HepG2 (cell line): ENCODE data around the gene CGA. TPM values are rescaled to one million over a fixed set of nuclear protein-coding genes. Genes with fewer than 3 reads are reported as not detected.

Experiments
- ATAC-seq: fragments of 200-7000 bp; cut with Tn5 transposase; 3 replicates; pipeline ENCODE4 v1.9.1; 2020; ENCODE audit warnings: mild to moderate bottlenecking, moderate library complexity
- BruUV-seq: library from RNA; stranded (reverse); fragments of 400-500 nt; replicated peaks from 2 replicates; lab custom pipeline; 2021; lab: Mats Ljungman, UMichigan
- CTCF ChIA-PET: fragments of 300-600 bp; formaldehyde crosslinking; extraction: SDS; loops from one replicate; lab custom pipeline; 2021; ENCODE audit warnings: low total read pairs, inconsistent platforms, low intra/inter-chr PET ratio; lab: Yijun Ruan, JAX
- POLR2A ChIA-PET: fragments of 350-600 bp; sonication (Branson Sonifier 250); formaldehyde crosslinking; loops from one replicate; lab custom pipeline; 2020; ENCODE audit warnings: antibody characterized with exemption, inconsistent platforms; lab: Yijun Ruan, JAX
- DNase-seq: peaks from one replicate; pipeline ENCODE4 v3.0.0-alpha.2; 2015; ENCODE audit warnings: low spot score
- FAIRE-seq: peaks from 3 replicates; lab custom pipeline; 2011; peaks lifted over from hg19 to GRCh38; lab: Jason Lieb, UNC
- H2AFZ ChIP-seq: one replicate; pipeline ENCODE4 v1.6.1; 2011; ENCODE audit warnings: low read length, inconsistent platforms
- H3K27ac ChIP-seq: fragments of 300-600 bp; 3 replicates; pipeline ENCODE4 v1.8.0; 2011; ENCODE audit warnings: mixed run types, mild to moderate bottlenecking, mixed read lengths, low read length, inconsistent platforms; ENCODE audit not compliant: insufficient read depth; ENCODE audit errors: extremely low read length
- H3K27me3 ChIP-seq, 2 experiments: fragments of 200-600 bp in 1 of 2; 2 replicates in 1 of 2; 3 replicates in 1 of 2; pipeline versions ENCODE4 v1.6.0 to v1.8.0; 2011; ENCODE audit warnings: low read length in 2 of 2, mild to moderate bottlenecking in 2 of 2, moderate library complexity in 2 of 2, inconsistent platforms in 1 of 2; ENCODE audit not compliant: insufficient read depth in 2 of 2, control insufficient read depth in 1 of 2
- H3K36me3 ChIP-seq, 2 experiments: fragments of 200-600 bp in 1 of 2; replicated peaks in 1 of 2; 2 replicates in 1 of 2; 3 replicates in 1 of 2; pipeline versions ENCODE4 v1.5.1 to v1.8.0; 2011; ENCODE audit warnings: low read length in 2 of 2, inconsistent platforms in 1 of 2; ENCODE audit not compliant: insufficient read depth in 2 of 2, control insufficient read depth in 1 of 2
- H3K4me1 ChIP-seq: 2 replicates; pipeline ENCODE4 v1.5.1; 2012; ENCODE audit warnings: low read length, inconsistent platforms; ENCODE audit not compliant: insufficient read depth
- H3K4me2 ChIP-seq: 2 replicates; pipeline ENCODE4 v1.6.0; 2011; ENCODE audit warnings: low read depth, low read length, inconsistent platforms
- H3K4me3 ChIP-seq, 3 experiments: fragments of 200-600 bp in 1 of 3; sonication (generic), shearing (Covaris generic) in 1 of 3; replicated peaks in 1 of 3; 2 replicates each; pipeline ENCODE4 v1.5.1; 2011 to 2016; ENCODE audit warnings: low read length in 3 of 3, inconsistent platforms in 2 of 3, low read depth in 2 of 3, mild to moderate bottlenecking in 2 of 3, control low read depth in 1 of 3, mixed read lengths in 1 of 3; ENCODE audit not compliant: insufficient read depth in 1 of 3
- H3K79me2 ChIP-seq: one replicate; pipeline ENCODE4 v1.6.1; 2011; ENCODE audit warnings: low read length, inconsistent platforms; ENCODE audit not compliant: insufficient read depth
- H3K9ac ChIP-seq: 2 replicates; pipeline ENCODE4 v1.6.0; 2011; ENCODE audit warnings: mild to moderate bottlenecking, low read depth, low read length, inconsistent platforms; ENCODE audit not compliant: insufficient read depth
- H3K9me3 ChIP-seq: 2 replicates; pipeline ENCODE4 v1.5.1; 2012; ENCODE audit warnings: mild to moderate bottlenecking, low read length
- H4K20me1 ChIP-seq: 2 replicates; pipeline ENCODE4 v1.6.0; 2011; ENCODE audit warnings: inconsistent platforms, mild to moderate bottlenecking, low read length, moderate library complexity; ENCODE audit not compliant: insufficient read depth
- CEBPB ChIP-seq: IDR thresholded peaks from 2 replicates; pipeline ENCODE4 v1.6.1; 2011; ENCODE audit warnings: low read depth, low read length, improper control_type of control experiment, borderline replicate concordance
- IKZF1 ChIP-seq: fragments of 450-650 bp; IDR thresholded peaks from 2 replicates; pipeline ENCODE4 v1.7.1; 2016
- IRX3 ChIP-seq: sonication (generic); formaldehyde crosslinking; IDR thresholded peaks from 2 replicates; pipeline ENCODE4 v1.8.1; 2023; ENCODE audit warnings: mild to moderate bottlenecking, low read depth, missing genetic modification reagents, borderline replicate concordance
- KAT2B ChIP-seq: fragments of 150-350 bp; IDR thresholded peaks from 2 replicates; pipeline ENCODE4 v1.6.1; 2014; ENCODE audit warnings: low read depth, low read length, borderline replicate concordance
- RAD21 ChIP-seq: fragments of 450-650 bp; formaldehyde crosslinking; IDR thresholded peaks from 2 replicates; pipeline ENCODE4 v1.5.0; 2020; ENCODE audit warnings: mild to moderate bottlenecking
- STAG1 ChIP-seq: sonication (generic); formaldehyde crosslinking; IDR thresholded peaks from 2 replicates; pipeline ENCODE4 v1.4.0; 2020; ENCODE audit warnings: missing genetic modification reagents
- TOPORS ChIP-seq: sonication (generic); formaldehyde crosslinking; IDR thresholded peaks from 2 replicates; pipeline ENCODE4 v1.8.0; 2023; ENCODE audit warnings: mild to moderate bottlenecking, missing genetic modification reagents
- ZMYM4 ChIP-seq: sonication (generic); formaldehyde crosslinking; IDR thresholded peaks from 2 replicates; pipeline ENCODE4 v1.8.1; 2023; ENCODE audit warnings: mild to moderate bottlenecking, missing genetic modification reagents
- ZNF607 ChIP-seq: sonication (generic); formaldehyde crosslinking; IDR thresholded peaks from 2 replicates; pipeline ENCODE4 v1.5.1; 2020; ENCODE audit warnings: missing genetic modification reagents, mild to moderate bottlenecking, borderline replicate concordance
- WGBS: methylation state at CpG from one replicate; pipeline ENCODE4 v1.1.6; 2017; ENCODE audit warnings: low lambda C conversion rate; 5-methylcytosine and 5-hydroxymethylcytosine counted together
- in situ Hi-C: cut with HindIII; loops from 2 replicates; pipeline ENCODE4 v1.10.0; 2017; ENCODE audit warnings: low pct_unique_long_range_greater_than_20kb; ENCODE audit not compliant: extremely low pct_ligation_motif_present
- intact Hi-C: fragments of 100-400 bp; cut with micrococcal nuclease; formaldehyde crosslinking; loops from one replicate; pipeline ENCODE4 v1.10.0; 2022; ENCODE audit not compliant: unreplicated experiment
- polyA plus RNA-seq, 8 experiments: library from polyadenylated mRNA; depleted of rRNA in 3 of 8; stranded (reverse) in 7 of 8; unstranded in 1 of 8; fragments of >200 nt; fragmentation: Illumina TruSeq in 4 of 8; extraction: Trizol in 4 of 8; gene quantifications; 2 replicates each; pipeline versions ENCODE4 v1.2.1 to v1.2.3, GENCODE V29; 2011 to 2016; ENCODE audit warnings: low read depth in 4 of 8, missing spikeins in 1 of 8, mixed read lengths in 1 of 8; ENCODE audit not compliant: insufficient read depth in 1 of 8
- total RNA-seq, 5 experiments: library from RNA; depleted of rRNA; stranded (reverse); fragments of >200 nt; fragmentation: Illumina TruSeq; extraction: Trizol; gene quantifications; 2 replicates each; pipeline ENCODE4 v1.2.3, GENCODE V29; 2016; ENCODE audit warnings: low read depth in 1 of 5
- TF ChIP-seq, protein P1 (sequence below): sonication (generic); formaldehyde crosslinking; IDR thresholded peaks from 2 replicates; pipeline ENCODE4 v1.5.0; 2020; ENCODE audit warnings: missing genetic modification reagents
- TF ChIP-seq, protein P2 (sequence below): sonication (generic); formaldehyde crosslinking; IDR thresholded peaks from 2 replicates; pipeline ENCODE4 v1.5.1; 2020; ENCODE audit warnings: mild to moderate bottlenecking, missing genetic modification reagents
- TF ChIP-seq, protein P3 (sequence below): sonication (generic); formaldehyde crosslinking; IDR thresholded peaks from 2 replicates; pipeline ENCODE4 v1.5.1; 2020; ENCODE audit warnings: missing genetic modification reagents, mild to moderate bottlenecking, borderline replicate concordance

The CGA gene
- total and polyA plus RNA-seq, 2 of the 13 experiments (the other 11 are each of a cell fraction or from before 2014, with no cell fraction given), result 0.09 TPM; not detected in 1

DNA sequence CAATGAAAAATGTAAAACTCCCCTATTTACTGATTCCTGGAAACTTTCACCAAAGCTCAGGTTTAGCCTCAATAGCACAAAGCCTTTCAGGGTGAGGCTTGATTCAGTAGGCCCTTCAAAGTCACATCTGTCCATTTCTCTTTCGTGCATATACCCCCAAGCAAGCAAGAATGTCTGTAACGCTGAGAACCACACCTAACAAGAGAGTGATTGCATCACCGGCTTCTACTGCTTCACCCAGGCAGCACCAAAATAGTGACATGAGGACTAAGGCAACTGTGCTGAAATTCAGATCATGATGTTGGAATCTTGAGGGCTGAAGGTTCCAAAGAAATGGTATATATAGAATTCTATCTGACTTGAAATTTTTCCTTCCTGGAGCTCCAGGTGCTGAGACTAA is 26.1 kb downstream of the CGA start:
- ChIA-PET CTCF (no interaction called here), POLR2A (no interaction called here)
- Histone ChIP-seq H4K20me1 (no peaks in the 10 kb centered on the region), H3K9ac (no peak overlapping the region), H3K27ac (no peak overlapping the region), H3K79me2 (no peaks in the 10 kb centered on the region), H3K4me2 (no peak overlapping the region), H3K4me3 (no peak overlapping the region), H2AFZ (no peak overlapping the region), H3K27me3 (no peaks in the 10 kb centered on the region; a peak in 1 of 5 replicates), H3K4me1 (peaks cover 17% of the 10 kb centered on the region), H3K36me3 (no peaks in the 10 kb centered on the region), H3K9me3 (no peaks in the 10 kb centered on the region)
- FAIRE-seq (no peak), ATAC-seq (no peak), DNase-seq (no peak)
- intact Hi-C loops, result loop anchor here (5.0 kb wide), 2 partner anchors 174 to 1169 kb away; no protein-coding TSS in a partner anchor
- TF ChIP-seq CEBPB, result peak; percentile 63
- TF ChIP-seq, protein P1, sequence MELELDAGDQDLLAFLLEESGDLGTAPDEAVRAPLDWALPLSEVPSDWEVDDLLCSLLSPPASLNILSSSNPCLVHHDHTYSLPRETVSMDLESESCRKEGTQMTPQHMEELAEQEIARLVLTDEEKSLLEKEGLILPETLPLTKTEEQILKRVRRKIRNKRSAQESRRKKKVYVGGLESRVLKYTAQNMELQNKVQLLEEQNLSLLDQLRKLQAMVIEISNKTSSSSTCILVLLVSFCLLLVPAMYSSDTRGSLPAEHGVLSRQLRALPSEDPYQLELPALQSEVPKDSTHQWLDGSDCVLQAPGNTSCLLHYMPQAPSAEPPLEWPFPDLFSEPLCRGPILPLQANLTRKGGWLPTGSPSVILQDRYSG (CRISPR knock-in tag), result no peak
- TF ChIP-seq IKZF1, result no peak
- TF ChIP-seq IRX3 (CRISPR knock-in tag), result no peak
- 34% methylated on average over 3 of the region's 3 CpGs for WGBS
- in situ Hi-C loops, result no loop called here
- no TSS peak for BruUV-seq

DNA sequence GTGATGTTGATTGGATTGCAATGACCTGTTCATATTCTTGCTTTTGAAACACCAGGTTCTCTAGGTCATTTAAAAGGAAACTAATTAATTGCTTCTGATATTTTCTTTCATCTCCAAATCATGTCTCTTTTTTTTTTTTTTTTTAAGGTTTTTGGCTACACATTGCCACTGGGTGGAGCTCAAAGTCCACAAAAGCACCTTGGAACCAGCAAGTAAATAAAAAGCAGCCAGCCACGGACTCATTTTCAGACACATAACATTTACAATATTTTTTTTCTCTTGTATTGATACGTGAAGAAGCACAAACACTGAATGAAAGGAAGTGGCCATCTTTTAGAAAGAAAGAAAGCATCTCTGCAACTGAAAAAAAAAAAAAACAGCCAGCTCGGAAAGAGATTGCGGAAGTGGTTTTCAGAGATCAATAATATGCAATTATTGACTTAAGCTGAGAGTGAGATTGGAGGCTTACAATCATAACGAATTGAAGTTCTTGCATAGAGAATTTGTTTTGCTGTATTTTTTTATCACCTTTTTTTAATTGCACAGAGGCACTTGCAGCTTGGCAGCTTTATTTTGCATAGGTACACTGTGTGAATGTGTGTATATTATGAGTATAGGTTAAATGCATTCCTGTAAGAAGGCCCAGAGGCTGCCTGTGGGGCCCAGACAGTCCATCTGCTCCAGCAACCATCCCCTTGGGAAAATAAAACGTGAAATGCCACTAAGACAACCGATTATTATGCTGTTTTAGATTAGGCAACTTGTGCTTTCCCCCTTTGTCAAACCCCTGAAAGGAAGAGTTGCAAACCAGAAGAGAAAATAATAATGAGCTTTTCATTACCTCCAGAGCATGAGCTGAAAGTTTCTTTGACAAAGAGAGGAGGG is 28.2 kb downstream of the CGA start:
- CTCF ChIA-PET, result no interaction called here
- FAIRE-seq (peak; percentile 21), ATAC-seq (peak; percentile 87), DNase-seq (peak; percentile 51)
- peak overlapping the region; percentile 11 to 41 (median 41); a peak in 4 of 6 replicates for H3K4me3 ChIP-seq
- POLR2A ChIA-PET, result no interaction called here
- no peaks in the 10 kb centered on the region for H3K79me2 ChIP-seq
- in situ Hi-C loops (no loop called here), intact Hi-C loops (loop anchor here (1.0 to 5.0 kb wide), 3 partner anchors 176 to 1171 kb away; no protein-coding TSS in a partner anchor)
- no peak overlapping the region for H3K27ac ChIP-seq
- no peak overlapping the region for H3K9ac ChIP-seq
- no peak overlapping the region for H2AFZ ChIP-seq
- no TSS peak for BruUV-seq
- peak overlapping the region; percentile 52 for H3K4me2 ChIP-seq
- WGBS, result under 1% methylated on average over 7 of the region's 7 CpGs
- peaks cover 17% of the 10 kb centered on the region for H3K4me1 ChIP-seq
- H3K36me3 ChIP-seq, result no peaks in the 10 kb centered on the region
- no peaks in the 10 kb centered on the region for H4K20me1 ChIP-seq
- no peaks in the 10 kb centered on the region for H3K9me3 ChIP-seq
- no peaks in the 10 kb centered on the region; a peak in 1 of 5 replicates for H3K27me3 ChIP-seq
- TF ChIP-seq KAT2B, result peak; percentile 82
- TF ChIP-seq, protein P2, sequence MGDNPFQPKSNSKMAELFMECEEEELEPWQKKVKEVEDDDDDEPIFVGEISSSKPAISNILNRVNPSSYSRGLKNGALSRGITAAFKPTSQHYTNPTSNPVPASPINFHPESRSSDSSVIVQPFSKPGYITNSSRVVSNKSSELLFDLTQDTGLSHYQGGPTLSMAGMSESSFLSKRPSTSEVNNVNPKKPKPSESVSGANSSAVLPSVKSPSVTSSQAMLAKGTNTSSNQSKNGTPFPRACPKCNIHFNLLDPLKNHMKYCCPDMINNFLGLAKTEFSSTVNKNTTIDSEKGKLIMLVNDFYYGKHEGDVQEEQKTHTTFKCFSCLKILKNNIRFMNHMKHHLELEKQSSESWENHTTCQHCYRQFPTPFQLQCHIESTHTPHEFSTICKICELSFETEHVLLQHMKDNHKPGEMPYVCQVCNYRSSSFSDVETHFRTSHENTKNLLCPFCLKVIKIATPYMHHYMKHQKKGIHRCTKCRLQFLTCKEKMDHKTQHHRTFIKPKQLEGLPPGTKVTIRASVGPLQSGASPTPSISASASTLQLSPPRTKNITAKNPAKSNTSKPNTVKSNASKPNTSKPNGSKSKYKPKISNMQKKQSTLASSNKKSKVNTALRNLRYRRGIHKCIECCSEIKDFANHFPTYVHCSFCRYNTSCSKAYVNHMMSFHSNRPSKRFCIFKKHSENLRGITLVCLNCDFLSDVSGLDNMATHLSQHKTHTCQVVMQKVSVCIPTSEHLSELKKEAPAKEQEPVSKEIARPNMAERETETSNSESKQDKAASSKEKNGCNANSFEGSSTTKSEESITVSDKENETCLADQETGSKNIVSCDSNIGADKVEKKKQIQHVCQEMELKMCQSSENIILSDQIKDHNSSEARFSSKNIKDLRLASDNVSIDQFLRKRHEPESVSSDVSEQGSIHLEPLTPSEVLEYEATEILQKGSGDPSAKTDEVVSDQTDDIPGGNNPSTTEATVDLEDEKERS, result no peak
- TF ChIP-seq, protein P3, sequence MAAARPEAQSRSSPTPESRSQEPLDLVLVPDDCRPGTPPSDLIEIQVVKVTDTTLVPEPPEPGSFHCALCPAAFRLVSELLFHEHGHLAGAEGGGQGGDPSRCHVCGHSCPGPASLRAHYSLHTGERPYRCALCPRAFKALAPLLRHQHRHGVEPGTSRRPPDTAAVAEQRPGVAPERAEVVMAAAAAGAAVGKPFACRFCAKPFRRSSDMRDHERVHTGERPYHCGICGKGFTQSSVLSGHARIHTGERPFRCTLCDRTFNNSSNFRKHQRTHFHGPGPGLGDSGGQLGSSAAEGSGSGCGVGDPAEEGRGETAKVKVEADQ (CRISPR knock-in tag), result no peak
- TF ChIP-seq ZNF607 (CRISPR knock-in tag), result no peak
- no peak for TF ChIP-seq ZMYM4
- peak; percentile 30; the same call in 1 of the 2 replicates for TF ChIP-seq RAD21
- TF ChIP-seq TOPORS (CRISPR knock-in tag), result no peak
- TF ChIP-seq STAG1 (CRISPR knock-in tag), result peak; percentile 70
